GM12874 (cell line): ENCODE results near the gene NFIA.

Source experiments
- CTCF ChIP-seq: IDR thresholded peaks from 2 replicates; pipeline ENCODE4 v1.5.1; 2011; ENCODE audit warnings: low read depth, mild to moderate bottlenecking, control low read depth, low read length, moderate library complexity; ENCODE audit not compliant: insufficient read depth

Gene NFIA

DNA sequence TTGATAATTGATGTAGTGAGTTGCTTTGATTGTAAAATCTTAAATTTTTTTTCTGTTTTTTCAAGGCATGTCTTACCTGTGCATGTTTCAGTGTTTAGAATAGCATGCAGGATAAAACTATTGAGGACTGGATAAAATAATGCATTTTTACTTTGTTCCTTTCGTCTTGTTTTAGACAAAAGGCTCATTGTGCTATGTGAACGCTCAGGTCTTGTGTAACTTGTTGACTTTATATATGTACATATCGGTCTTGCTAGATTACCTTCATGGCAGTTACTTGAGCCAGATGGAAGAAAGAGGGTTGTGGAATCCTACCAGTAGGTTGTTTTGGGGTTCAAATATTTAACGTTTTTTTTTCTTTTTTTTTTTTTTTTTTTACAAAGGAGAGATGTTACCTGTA, 7.0 kb downstream of the NFIA start:
- TF ChIP-seq CTCF, result no peak

- no peak for TF ChIP-seq CTCF
Observed at GRCh38 chr1:61089741-61090140, 7.4 kb downstream of the NFIA start.

GRCh38 chr1:61090546-61091202, 8.3 kb downstream of the NFIA start:
- TF ChIP-seq CTCF, result no peak

- TF ChIP-seq CTCF, result no peak
Observed at GRCh38 chr1:61091455-61091854, 9.1 kb downstream of the NFIA start.

DNA sequence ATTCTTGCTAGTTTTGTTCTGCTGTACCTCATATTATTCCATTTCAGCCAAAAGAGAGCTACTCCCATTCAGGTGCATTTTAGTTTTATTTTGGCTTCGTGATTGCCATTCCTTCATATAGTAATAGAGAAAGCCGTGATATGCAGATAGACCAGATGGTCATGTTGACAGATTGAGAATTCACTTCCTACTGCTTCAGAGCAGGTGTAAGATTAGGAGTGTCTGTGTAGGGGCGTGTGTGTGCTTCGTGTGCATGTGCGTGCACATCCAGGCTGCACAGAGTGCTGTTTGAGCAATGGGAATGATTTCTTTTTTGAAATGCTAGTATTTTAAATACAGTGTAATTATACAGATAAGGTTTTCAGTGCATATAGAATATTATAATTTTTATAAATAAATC, 10.3 kb downstream of the NFIA start:
- TF ChIP-seq CTCF, result no peak

GRCh38 chr1:61093525-61094137, 11.3 kb downstream of the NFIA start:
- TF ChIP-seq CTCF, result no peak

DNA sequence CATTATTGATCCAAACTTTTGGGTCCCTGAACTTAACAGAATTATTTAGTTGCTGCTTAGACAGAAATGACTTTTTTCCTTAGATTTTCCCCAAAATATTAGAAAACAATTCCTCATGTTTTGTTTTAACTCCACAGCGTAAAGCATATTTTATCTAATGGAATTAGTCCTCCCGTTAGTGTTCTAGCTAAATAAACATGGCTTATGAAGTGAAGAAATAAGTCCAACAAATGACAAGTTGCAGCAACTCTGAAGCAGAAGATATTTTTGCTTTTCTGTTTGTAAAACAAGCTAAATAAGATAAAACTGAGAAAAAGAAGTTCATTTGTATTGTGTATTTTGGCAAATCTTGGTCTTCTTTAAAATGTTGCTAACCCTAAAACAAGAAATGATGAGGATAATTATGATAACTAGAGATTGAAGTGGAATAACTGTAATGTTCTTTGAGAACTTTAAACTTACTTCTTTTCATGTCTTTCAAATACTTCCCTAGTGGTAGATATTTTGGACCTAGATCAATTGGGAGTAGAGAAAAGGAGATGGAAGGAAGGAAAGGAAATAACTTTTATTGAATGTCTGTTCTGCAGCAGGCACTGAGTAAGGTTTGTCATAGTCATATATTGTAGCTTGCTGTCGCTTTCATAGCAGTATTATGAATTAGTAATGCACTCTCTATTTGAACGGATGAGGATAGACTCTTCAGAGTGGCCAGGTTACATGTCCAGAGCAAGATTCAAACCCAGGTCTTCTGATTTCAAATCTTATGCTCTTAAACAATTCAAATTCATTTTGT, 12.5 kb downstream of the NFIA start:
- no peak for TF ChIP-seq CTCF
